GM12878 (cell line): ENCODE data around the gene FOXI3. TPM values are rescaled to one million over a fixed set of nuclear protein-coding genes. Genes with fewer than 3 reads are reported as not detected.

Experiments used
- polyA plus RNA-seq, 11 experiments: library from polyadenylated mRNA; depleted of rRNA in 4 of 11; unstranded in 6 of 11; stranded (reverse) in 5 of 11; fragments of >200 nt; fragmentation: Nextera tagmentation in 4 of 11; fragmentation: Illumina TruSeq in 1 of 11; extraction: Ambion mirVana in 4 of 11; extraction: Trizol in 1 of 11; gene quantifications; 1 replicate in 1 of 11; 2 replicates in 10 of 11; pipeline versions ENCODE4 v1.2.1 to v1.2.3, GENCODE V29; 2011 to 2016; ENCODE audit warnings: inconsistent platforms in 2 of 11, missing spikeins in 2 of 11, low read depth in 1 of 11
- small RNA-seq: library from RNA; depleted of rRNA; stranded (forward); fragments of <200 nt; gene quantifications from one replicate; pipeline ENCODE3, GENCODE V24; 2014
- total RNA-seq, 4 experiments: library from RNA; depleted of rRNA in 3 of 4; stranded (reverse); fragments of >200 nt in 3 of 4; fragmentation: Illumina TruSeq in 1 of 4; extraction: Trizol in 1 of 4; gene quantifications; 2 replicates each; pipeline versions ENCODE4 v1.2.1 to v1.2.3, GENCODE V29; 2013 to 2021

FOXI3 gene
- total and polyA plus RNA-seq, 10 of the 15 experiments (the other 5 are each of a cell fraction or from before 2014, with no cell fraction given), result not detected

Small RNA genes within 50 kb of the gene (small RNA-seq; reads per million reads assigned to genes)
- not detected for gene RNU6-1007P

Other genes starting within 250 kb of the FOXI3 start
- 28.9 and 33.4 TPM in 2 replicates for gene EIF2AK3, start 174.8 kb upstream of the FOXI3 start, total RNA-seq (2014; rRNA removed)
- 41.4 and 44.7 TPM in 2 replicates for gene EIF2AK3, start 174.8 kb upstream of the FOXI3 start, total RNA-seq (2014; rRNA removed; fragmentation: Illumina TruSeq; extraction: Trizol)
- 23.6 and 24.8 TPM in 2 replicates for gene EIF2AK3, start 174.8 kb upstream of the FOXI3 start, total RNA-seq (2021)
- gene EIF2AK3, start 174.8 kb upstream of the FOXI3 start, polyA plus RNA-seq (2011; rRNA removed), result 26.0 and 33.4 TPM in 2 replicates
- 34.7 and 47.0 TPM in 2 replicates for gene EIF2AK3, start 174.8 kb upstream of the FOXI3 start, polyA plus RNA-seq (2014; fragmentation: Illumina TruSeq; extraction: Trizol)
- 1 to 10 TPM; 5.0 to 8.2 TPM for gene EIF2AK3, start 174.8 kb upstream of the FOXI3 start, polyA plus RNA-seq (2014; fragmentation: Nextera tagmentation; extraction: Ambion mirVana)
- 17.8 and 19.1 TPM in 2 replicates for gene EIF2AK3, start 174.8 kb upstream of the FOXI3 start, polyA plus RNA-seq (2014; rRNA removed)
- gene EIF2AK3, start 174.8 kb upstream of the FOXI3 start, polyA plus RNA-seq (2016; fragmentation: Nextera tagmentation; extraction: Ambion mirVana), result 10 to 100 TPM; 20.2 to 21.2 TPM
- gene RPIA, start 239.0 kb upstream of the FOXI3 start, total RNA-seq (2014; rRNA removed), result 7.1 and 8.2 TPM in 2 replicates
- gene RPIA, start 239.0 kb upstream of the FOXI3 start, total RNA-seq (2014; rRNA removed; fragmentation: Illumina TruSeq; extraction: Trizol), result 21.6 and 22.0 TPM in 2 replicates
- 42.0 and 44.2 TPM in 2 replicates for gene RPIA, start 239.0 kb upstream of the FOXI3 start, total RNA-seq (2021)
- gene RPIA, start 239.0 kb upstream of the FOXI3 start, polyA plus RNA-seq (2011; rRNA removed), result 41.6 and 41.9 TPM in 2 replicates
- 41.7 and 51.0 TPM in 2 replicates for gene RPIA, start 239.0 kb upstream of the FOXI3 start, polyA plus RNA-seq (2014; fragmentation: Illumina TruSeq; extraction: Trizol)
- 10 to 100 TPM in 1 of 2 experiments, 1 to 10 TPM in 1; 9.4 to 17.7 TPM for gene RPIA, start 239.0 kb upstream of the FOXI3 start, polyA plus RNA-seq (2014; fragmentation: Nextera tagmentation; extraction: Ambion mirVana)
- gene RPIA, start 239.0 kb upstream of the FOXI3 start, polyA plus RNA-seq (2014; rRNA removed), result 39.8 and 43.6 TPM in 2 replicates
- gene RPIA, start 239.0 kb upstream of the FOXI3 start, polyA plus RNA-seq (2016; fragmentation: Nextera tagmentation; extraction: Ambion mirVana), result 10 to 100 TPM; 56.1 to 58.1 TPM